Fibroblast of pulmonary artery (primary cell): Measurements from ENCODE around the gene RECK.

Source experiments
- DNase-seq: peaks from one replicate; pipeline ENCODE4 v3.0.0-alpha.2; 2010; ENCODE audit warnings: low read depth
- H3K4me3 ChIP-seq: replicated peaks from 2 replicates; pipeline ENCODE4 v1.5.1; 2011; ENCODE audit warnings: low read depth, mild to moderate bottlenecking, control low read depth, low read length, moderate library complexity
- CTCF ChIP-seq: IDR thresholded peaks from 2 replicates; pipeline ENCODE4 v1.5.1; 2011; ENCODE audit warnings: mild to moderate bottlenecking, control low read depth, low read length, inconsistent platforms; ENCODE audit errors: missing control alignments

RECK gene

GRCh38 chr9:36045610-36046009 lies 8.9 kb downstream of the RECK start:
- DNase-seq, result no peak
- no peak overlapping the region for H3K4me3 ChIP-seq
- TF ChIP-seq CTCF, result no peak

GRCh38 chr9:36046923-36047322 lies 10.2 kb downstream of the RECK start:
- H3K4me3 ChIP-seq, result no peak overlapping the region
- TF ChIP-seq CTCF, result no peak
- no peak for DNase-seq

- no peak for DNase-seq
- no peak for TF ChIP-seq CTCF
- no peak overlapping the region for H3K4me3 ChIP-seq
Observed at GRCh38 chr9:36049408-36049807, 12.7 kb downstream of the RECK start.

- no peak overlapping the region for H3K4me3 ChIP-seq
- no peak for TF ChIP-seq CTCF
- DNase-seq, result no peak
Observed at GRCh38 chr9:36050476-36050875, 13.8 kb downstream of the RECK start.

- no peak overlapping the region for H3K4me3 ChIP-seq
- no peak for DNase-seq
- no peak for TF ChIP-seq CTCF
Observed at GRCh38 chr9:36051317-36051716, 14.6 kb downstream of the RECK start.

GRCh38 chr9:36053971-36054370 lies 17.3 kb downstream of the RECK start:
- DNase-seq, result no peak
- no peak for TF ChIP-seq CTCF
- no peak overlapping the region for H3K4me3 ChIP-seq

GRCh38 chr9:36056896-36057295 lies 20.2 kb downstream of the RECK start:
- no peak overlapping the region for H3K4me3 ChIP-seq
- DNase-seq, result peak; percentile 14
- TF ChIP-seq CTCF, result no peak
